CD14-positive monocyte (primary cell): ENCODE data around the gene FBXW10B. TPM values are rescaled to one million over a fixed set of nuclear protein-coding genes. Genes with fewer than 3 reads are reported as not detected.

Source experiments
- DNase-seq, 3 donors: peaks; one replicate each; pipeline ENCODE4 v3.0.0-alpha.2; 2011 to 2022
- H2AFZ ChIP-seq: 2 replicates; pipeline ENCODE4 v1.6.0; 2012; ENCODE audit warnings: mild to moderate bottlenecking, low read depth, low read length, inconsistent platforms; ENCODE audit not compliant: insufficient read depth, poor library complexity, severe bottlenecking
- H3K27ac ChIP-seq, 2 donors: 1 replicate in 1 of 2; 2 replicates in 1 of 2; pipeline ENCODE4 v1.5.1; 2012 to 2013; ENCODE audit warnings: low read length in 2 of 2, control low read depth in 1 of 2, inconsistent platforms in 1 of 2, low read depth in 1 of 2, mild to moderate bottlenecking in 1 of 2
- H3K27me3 ChIP-seq, 2 donors: one replicate each; pipeline versions ENCODE4 v1.6.0 to v1.6.1; 2011 to 2013; ENCODE audit warnings: low read length in 2 of 2; ENCODE audit not compliant: control insufficient read depth in 2 of 2, insufficient read depth in 2 of 2
- H3K36me3 ChIP-seq, 2 donors: replicated peaks in 1 of 2; 1 replicate in 1 of 2; 2 replicates in 1 of 2; pipeline versions ENCODE4 v1.5.1 to v1.6.1; 2012 to 2013; ENCODE audit warnings: low read length in 2 of 2, control low read depth in 1 of 2, inconsistent platforms in 1 of 2, mild to moderate bottlenecking in 1 of 2; ENCODE audit not compliant: insufficient read depth in 2 of 2, control insufficient read depth in 1 of 2
- H3K4me1 ChIP-seq, 2 donors: 1 replicate in 1 of 2; 2 replicates in 1 of 2; pipeline versions ENCODE4 v1.5.1 to v1.6.1; 2012 to 2013; ENCODE audit warnings: low read length in 2 of 2, control low read depth in 1 of 2, inconsistent platforms in 1 of 2, mild to moderate bottlenecking in 1 of 2, moderate library complexity in 1 of 2; ENCODE audit not compliant: insufficient read depth in 2 of 2, control insufficient read depth in 1 of 2
- H3K4me2 ChIP-seq: replicated peaks from 2 replicates; pipeline ENCODE3; 2012; ENCODE audit warnings: low read length, moderate library complexity, mild to moderate bottlenecking; ENCODE audit not compliant: poor library complexity, severe bottlenecking; ENCODE audit errors: extremely low read depth
- H3K4me3 ChIP-seq, 3 experiments: fragments of 200-600 bp in 1 of 3; sonication (generic) in 1 of 3; replicated peaks in 1 of 3; 1 replicate in 2 of 3; 2 replicates in 1 of 3; pipeline ENCODE4 v1.5.1; 2011 to 2013; ENCODE audit warnings: low read length in 3 of 3, mild to moderate bottlenecking in 3 of 3, control low read depth in 2 of 3, low read depth in 2 of 3, inconsistent platforms in 1 of 3, moderate library complexity in 1 of 3
- H3K79me2 ChIP-seq: 2 replicates; pipeline ENCODE4 v1.6.0; 2012; ENCODE audit warnings: mild to moderate bottlenecking, control low read depth, inconsistent platforms, low read length, moderate library complexity; ENCODE audit not compliant: insufficient read depth
- H3K9ac ChIP-seq: 2 replicates; pipeline ENCODE4 v1.6.0; 2017; ENCODE audit warnings: low read length, mild to moderate bottlenecking; ENCODE audit not compliant: insufficient read depth, poor library complexity, severe bottlenecking
- H3K9me3 ChIP-seq, 2 donors: replicated peaks in 1 of 2; 1 replicate in 1 of 2; 2 replicates in 1 of 2; pipeline versions ENCODE4 v1.5.1 to v1.6.1; 2012 to 2013; ENCODE audit warnings: low read length in 2 of 2, control low read depth in 1 of 2; ENCODE audit not compliant: control insufficient read depth in 1 of 2, insufficient read depth in 1 of 2
- H4K20me1 ChIP-seq: 2 replicates; pipeline ENCODE4 v1.6.0; 2012; ENCODE audit warnings: mild to moderate bottlenecking, low read length, control low read depth, moderate library complexity; ENCODE audit not compliant: insufficient read depth
- H3K27ac Mint-ChIP-seq, 7 donors: one replicate each; pipeline ENCODE4 v1.8.0; 2020; ENCODE audit warnings: mild to moderate bottlenecking in 7 of 7, mixed read lengths in 7 of 7, moderate library complexity in 6 of 7, inconsistent platforms in 2 of 7
- H3K27me3 Mint-ChIP-seq, 3 donors: one replicate each; pipeline ENCODE4 v1.8.0; 2021 to 2022; ENCODE audit warnings: low read depth in 3 of 3, mild to moderate bottlenecking in 3 of 3, mixed read lengths in 3 of 3, moderate library complexity in 3 of 3, inconsistent platforms in 1 of 3
- H3K36me3 Mint-ChIP-seq, 2 donors: one replicate each; pipeline ENCODE4 v1.8.0; 2020; ENCODE audit warnings: mixed read lengths in 2 of 2, inconsistent platforms in 1 of 2, mild to moderate bottlenecking in 1 of 2
- H3K4me1 Mint-ChIP-seq: one replicate; pipeline ENCODE4 v1.8.0; 2020; ENCODE audit warnings: mild to moderate bottlenecking, mixed read lengths
- H3K4me3 Mint-ChIP-seq, 2 donors: one replicate each; pipeline ENCODE4 v1.8.0; 2020; ENCODE audit warnings: mild to moderate bottlenecking in 2 of 2, mixed read lengths in 2 of 2, moderate library complexity in 1 of 2
- H3K9me3 Mint-ChIP-seq, 7 donors: one replicate each; pipeline ENCODE4 v1.8.0; 2020 to 2022; ENCODE audit warnings: mixed read lengths in 7 of 7, mild to moderate bottlenecking in 6 of 7, moderate library complexity in 6 of 7, inconsistent platforms in 2 of 7
- WGBS: methylation state at CpG from one replicate; pipeline ENCODE4 v1.1.5; 2013; ENCODE audit warnings: missing lambda C conversion rate; ENCODE audit not compliant: insufficient coverage; 5-methylcytosine and 5-hydroxymethylcytosine counted together
- intact Hi-C, 2 donors: fragments of 100-400 bp; cut with micrococcal nuclease; formaldehyde crosslinking; loops; one replicate each; pipeline versions ENCODE4 v1.15.0 to v1.15.1; 2023
- polyA plus RNA-seq, 3 donors: library from polyadenylated mRNA; depleted of rRNA in 1 of 3; unstranded in 2 of 3; stranded (reverse) in 1 of 3; fragments of 300-500 nt in 2 of 3; fragments of >200 nt in 1 of 3; fragmentation: Illumina TruSeq in 2 of 3; gene quantifications; 1 replicate in 2 of 3; 2 replicates in 1 of 3; pipeline ENCODE4 v1.2.3, GENCODE V29; 2012 to 2021
- TF ChIP-seq, protein P1 (sequence below): fragments of 200-600 bp; IDR thresholded peaks from one replicate; pipeline ENCODE4 v1.8.0; 2022; ENCODE audit warnings: antibody characterized with exemption, mild to moderate bottlenecking

FBXW10B gene
- polyA plus RNA-seq, 3 donors = 0.09 TPM; not detected in 2

DNA sequence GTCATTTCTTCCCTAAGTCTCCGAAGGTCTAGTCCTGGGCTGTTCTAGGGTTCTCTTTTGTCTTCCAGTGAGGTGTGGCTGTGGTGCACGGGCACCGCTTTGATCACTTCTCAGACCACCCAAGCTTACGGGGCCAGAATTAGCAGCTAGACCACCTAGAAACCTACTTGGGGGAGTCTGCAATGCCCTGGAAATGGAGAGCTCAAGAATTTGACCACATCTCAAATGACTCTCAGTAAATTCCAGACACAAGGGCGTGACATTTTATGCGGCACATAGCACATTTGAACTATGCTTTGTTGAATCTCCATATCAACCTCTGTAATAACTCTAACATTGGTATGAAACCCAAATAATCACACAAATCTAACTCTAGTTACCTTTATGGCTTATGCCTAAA is 39.7 kb upstream of the FBXW10B start:
- Histone ChIP-seq H3K36me3 (no peaks in the 10 kb centered on the region), H3K4me3 (no peak overlapping the region), H3K9ac (no peak overlapping the region), H2AFZ (no peak overlapping the region), H3K79me2 (no peaks in the 10 kb centered on the region), H4K20me1 (no peaks in the 10 kb centered on the region), H3K27ac (no peak overlapping the region), H3K4me2 (no peak overlapping the region), H3K27me3 (no peaks in the 10 kb centered on the region), H3K9me3 (no peaks in the 10 kb centered on the region), H3K4me1 (no peaks in the 10 kb centered on the region)
- Mint-ChIP-seq H3K27ac (no peak overlapping the region), H3K27me3 (peaks cover 0 to 2% (median under 1%) of the 10 kb centered on the region in 3 donors), H3K4me1 (no peaks in the 10 kb centered on the region), H3K9me3 (no peaks in the 10 kb centered on the region), H3K4me3 (no peak overlapping the region), H3K36me3 (peaks cover 5 to 21% of the 10 kb centered on the region in 2 donors)
- intact Hi-C loops = no loop called here
- no peak for DNase-seq
- WGBS = 96% methylated on average over 3 of the region's 6 CpGs
- TF ChIP-seq, protein P1, sequence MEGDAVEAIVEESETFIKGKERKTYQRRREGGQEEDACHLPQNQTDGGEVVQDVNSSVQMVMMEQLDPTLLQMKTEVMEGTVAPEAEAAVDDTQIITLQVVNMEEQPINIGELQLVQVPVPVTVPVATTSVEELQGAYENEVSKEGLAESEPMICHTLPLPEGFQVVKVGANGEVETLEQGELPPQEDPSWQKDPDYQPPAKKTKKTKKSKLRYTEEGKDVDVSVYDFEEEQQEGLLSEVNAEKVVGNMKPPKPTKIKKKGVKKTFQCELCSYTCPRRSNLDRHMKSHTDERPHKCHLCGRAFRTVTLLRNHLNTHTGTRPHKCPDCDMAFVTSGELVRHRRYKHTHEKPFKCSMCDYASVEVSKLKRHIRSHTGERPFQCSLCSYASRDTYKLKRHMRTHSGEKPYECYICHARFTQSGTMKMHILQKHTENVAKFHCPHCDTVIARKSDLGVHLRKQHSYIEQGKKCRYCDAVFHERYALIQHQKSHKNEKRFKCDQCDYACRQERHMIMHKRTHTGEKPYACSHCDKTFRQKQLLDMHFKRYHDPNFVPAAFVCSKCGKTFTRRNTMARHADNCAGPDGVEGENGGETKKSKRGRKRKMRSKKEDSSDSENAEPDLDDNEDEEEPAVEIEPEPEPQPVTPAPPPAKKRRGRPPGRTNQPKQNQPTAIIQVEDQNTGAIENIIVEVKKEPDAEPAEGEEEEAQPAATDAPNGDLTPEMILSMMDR = no peak

DNA sequence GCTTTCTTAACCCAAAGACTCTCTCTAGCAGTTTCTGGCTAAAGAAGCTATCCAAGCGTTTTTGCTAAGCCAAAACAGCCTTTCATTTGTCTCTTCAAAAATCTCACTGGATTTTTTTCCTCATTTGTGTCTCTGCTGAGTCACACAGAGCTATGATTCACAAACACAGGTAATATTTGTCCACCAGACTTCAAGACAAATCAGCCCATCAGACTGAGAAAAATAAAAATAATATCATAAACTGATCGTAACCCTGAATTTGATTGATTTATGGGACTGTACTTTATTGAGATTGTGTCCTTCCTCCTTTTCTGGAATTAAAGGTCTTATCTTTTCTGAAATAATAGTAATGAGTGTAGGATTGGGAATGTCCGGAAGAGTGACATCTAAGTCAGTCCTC is 38.8 kb upstream of the FBXW10B start:
- H3K4me3 Mint-ChIP-seq = no peak overlapping the region

More for the DNA sequence above, 38.8 kb upstream of the FBXW10B start:
- Histone ChIP-seq H4K20me1 (no peaks in the 10 kb centered on the region), H3K9me3 (no peaks in the 10 kb centered on the region), H2AFZ (no peak overlapping the region), H3K79me2 (no peaks in the 10 kb centered on the region), H3K27ac (no peak overlapping the region), H3K27me3 (no peaks in the 10 kb centered on the region), H3K4me3 (no peak overlapping the region), H3K36me3 (no peaks in the 10 kb centered on the region), H3K4me1 (no peaks in the 10 kb centered on the region), H3K4me2 (no peak overlapping the region), H3K9ac (no peak overlapping the region)
- Mint-ChIP-seq H3K9me3 (no peaks in the 10 kb centered on the region), H3K36me3 (peaks cover 5 to 14% of the 10 kb centered on the region in 2 donors), H3K27ac (no peak overlapping the region), H3K4me1 (no peaks in the 10 kb centered on the region), H3K27me3 (peaks cover 0 to 2% (median 0%) of the 10 kb centered on the region in 3 donors)
- DNase-seq = no peak
- WGBS = no CpG with 5 or more reads among the region's 3 CpGs
- TF ChIP-seq, protein P1 = no peak
- intact Hi-C loops = no loop called here
